DMS 273 (cell line): ENCODE data around the gene LARGE1.

Experiments
- DNase-seq: peaks from one replicate; lab custom pipeline; 2025; ENCODE audit not compliant: unreplicated experiment; lab: John Stamatoyannopoulos, UW

LARGE1 gene

DNA sequence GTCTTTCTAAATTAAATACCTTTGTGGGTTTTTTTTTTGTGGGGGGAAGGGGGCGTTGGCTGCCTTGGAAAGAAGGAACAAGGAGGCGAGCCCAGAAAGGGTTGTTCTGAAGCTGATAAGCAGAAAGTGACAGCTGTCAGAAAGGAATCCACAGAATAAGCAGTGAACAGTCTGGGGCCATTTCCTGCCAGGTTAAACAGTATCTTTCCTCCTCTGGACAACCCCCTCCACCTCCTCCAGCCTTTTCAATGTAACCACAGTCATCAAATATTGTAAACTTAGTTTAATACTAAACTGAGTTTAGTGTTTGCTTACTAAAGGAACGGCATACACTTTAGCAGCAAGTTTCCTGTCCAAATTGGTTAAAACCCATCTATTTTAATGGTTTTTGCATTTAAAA is 590.9 kb downstream of the LARGE1 start:
- no peak for DNase-seq

GRCh38 chr22:33328789-33329296 is 591.4 kb downstream of the LARGE1 start:
- no peak for DNase-seq

DNA sequence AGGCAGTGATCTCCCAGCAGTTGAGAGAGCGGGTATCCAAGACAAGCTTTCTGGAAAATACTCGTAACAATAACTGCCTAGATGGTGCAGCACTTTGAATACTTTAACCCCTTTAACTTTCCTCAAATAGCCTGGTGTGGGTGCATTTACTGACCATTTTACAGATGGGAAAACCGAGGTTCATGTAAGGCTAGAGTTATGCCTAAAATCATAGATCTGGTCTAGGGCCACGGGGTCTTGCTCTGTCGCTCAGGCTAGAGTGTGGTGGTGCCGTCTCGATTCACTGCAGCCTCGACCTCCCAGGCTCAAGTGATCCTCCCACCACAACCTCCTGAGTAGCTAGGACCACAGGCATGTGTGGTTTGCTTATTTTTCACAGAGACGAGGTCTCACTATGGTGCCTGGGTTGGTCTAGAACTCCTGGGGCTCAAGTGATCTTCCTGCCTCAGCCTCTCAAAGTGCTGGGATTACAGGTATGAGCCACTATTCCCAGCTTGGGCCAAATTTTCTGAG is 592.9 kb downstream of the LARGE1 start:
- DNase-seq: no peak

DNA sequence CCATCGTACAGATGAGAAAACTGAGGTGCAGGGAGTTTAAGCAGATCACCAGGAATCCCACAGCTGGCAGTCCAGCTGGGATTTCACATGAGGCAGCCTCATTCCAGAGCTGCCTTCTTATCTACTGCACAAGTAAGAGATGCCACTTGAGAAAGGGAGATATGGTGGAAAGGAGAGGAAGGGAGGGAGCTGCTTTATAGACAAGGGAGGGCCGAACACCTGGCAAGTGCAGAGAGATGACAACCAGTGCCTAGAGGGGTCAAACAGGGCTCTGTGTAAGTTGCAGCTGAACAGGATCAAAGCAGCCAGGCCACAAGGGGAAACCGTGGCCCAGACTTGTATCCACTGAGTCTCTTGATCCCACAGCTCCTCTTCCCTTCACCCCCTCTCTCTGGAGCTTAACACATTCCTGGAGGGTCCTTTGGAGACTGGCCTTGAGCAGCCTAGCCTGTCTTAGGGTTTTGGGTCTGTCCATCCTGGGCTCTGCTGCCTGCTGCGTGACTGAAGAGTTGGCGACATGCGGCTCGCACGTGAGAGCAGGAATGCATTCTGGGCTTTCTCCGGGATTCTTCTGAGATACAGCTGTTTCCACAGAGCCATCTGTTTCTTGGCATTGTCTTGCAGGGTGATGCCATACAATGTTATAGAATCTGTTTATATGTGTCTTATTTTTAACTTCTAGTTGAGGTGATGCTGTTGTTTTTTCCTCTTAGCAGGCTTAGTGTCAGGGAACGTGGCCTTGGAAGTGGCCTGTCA is 593.6 kb downstream of the LARGE1 start:
- no peak for DNase-seq

DNA sequence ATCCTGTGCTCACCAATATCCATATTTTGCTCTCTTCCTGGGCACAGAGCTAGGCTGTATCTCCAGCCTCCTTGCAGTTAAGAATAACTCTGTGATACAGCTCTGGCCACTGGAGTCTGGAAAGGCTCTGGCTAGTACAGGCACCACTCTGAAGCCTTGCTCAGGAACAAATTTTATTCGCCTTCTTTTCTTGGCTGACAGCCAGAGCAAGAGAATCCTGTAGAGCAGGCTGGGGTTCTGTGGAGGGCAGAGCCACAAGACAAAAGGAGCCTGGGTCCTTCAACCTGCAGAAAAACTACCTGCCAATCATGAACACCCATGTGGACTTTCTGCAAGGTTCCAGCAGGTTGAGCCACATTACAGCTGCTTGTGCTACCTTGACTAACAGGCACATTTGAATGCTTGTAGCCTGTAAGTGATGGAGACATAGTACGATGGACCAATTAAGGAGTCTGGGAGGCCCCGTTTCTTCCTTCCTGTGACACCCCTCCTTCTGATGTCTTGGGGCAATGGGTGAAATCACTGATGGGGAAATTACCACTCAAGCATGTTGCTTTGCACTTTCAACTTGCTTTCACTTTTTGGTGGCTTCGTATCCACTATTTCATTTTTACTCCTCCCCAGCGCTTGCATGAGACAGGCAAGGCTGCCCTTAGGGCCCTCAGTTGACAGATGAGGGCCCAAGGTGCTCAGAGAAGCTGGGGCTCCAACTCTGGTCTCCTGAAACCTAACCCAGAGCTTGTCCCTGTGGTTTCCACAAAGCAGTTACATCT is 594.9 kb downstream of the LARGE1 start:
- DNase-seq: peak; percentile 13

DNA sequence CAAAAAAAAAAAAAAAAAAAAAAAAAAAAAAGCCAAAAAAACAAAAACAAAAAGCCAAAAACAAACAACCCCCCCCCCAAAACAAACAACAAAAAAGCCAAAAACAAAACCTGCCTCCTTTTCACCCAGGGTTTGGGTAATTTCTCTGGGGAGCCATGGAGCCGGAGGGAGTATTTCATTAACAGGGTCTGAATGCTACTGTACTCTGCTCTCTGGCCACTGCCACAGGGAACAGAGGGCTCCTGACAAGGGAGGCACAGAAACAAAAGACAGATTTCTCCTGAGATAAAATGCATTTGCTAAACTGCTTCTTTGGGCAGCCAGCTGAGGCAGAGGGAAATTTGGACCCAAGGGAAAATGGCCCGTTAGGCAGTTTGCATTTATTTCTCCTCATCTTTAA is 596.0 kb downstream of the LARGE1 start:
- no peak for DNase-seq

DNA sequence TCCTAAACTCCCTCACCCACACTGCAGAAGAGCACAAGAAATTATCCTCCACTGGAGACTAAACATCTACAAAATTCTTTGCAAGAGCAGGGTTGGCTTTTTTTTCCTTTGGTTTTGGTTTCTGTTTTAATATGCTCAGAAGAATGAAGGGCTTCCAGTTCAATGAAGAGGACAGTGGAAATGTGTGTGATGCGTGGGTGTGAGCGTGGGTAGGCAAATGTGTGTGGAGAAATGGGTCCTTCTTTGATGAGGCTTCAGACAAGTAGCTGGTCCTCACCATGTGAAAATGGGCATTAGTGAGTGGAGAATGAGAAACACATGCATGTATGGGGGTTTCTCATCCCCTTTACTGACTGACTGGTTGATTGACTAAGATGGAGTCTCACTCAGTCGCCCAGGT is 598.8 kb downstream of the LARGE1 start:
- DNase-seq: no peak

- no peak for DNase-seq
Observed at GRCh38 chr22:33315954-33316353, 604.3 kb downstream of the LARGE1 start.

GRCh38 chr22:33315117-33315516 is 605.2 kb downstream of the LARGE1 start:
- no peak for DNase-seq

GRCh38 chr22:33314316-33314715 is 606.0 kb downstream of the LARGE1 start:
- no peak for DNase-seq

DNA sequence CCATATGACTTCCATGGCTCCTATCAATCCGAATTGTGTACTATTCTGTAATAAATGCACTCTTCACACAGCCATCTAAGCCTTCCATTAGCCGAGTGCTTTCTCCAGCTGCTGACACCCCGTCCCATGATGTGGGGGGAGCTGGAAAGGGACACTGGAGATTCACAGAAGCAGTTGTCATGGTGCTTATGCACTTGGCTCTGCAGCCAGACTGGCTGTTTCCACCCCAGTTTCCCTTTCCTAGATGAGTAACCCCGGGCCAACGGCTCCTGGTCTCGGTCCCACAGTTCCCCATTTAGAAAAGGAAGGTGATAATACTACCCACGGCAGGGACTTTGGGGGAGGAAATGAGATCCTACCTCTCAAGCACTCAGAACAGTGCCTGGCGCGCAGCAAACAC is 617.2 kb downstream of the LARGE1 start:
- DNase-seq: no peak

DNA sequence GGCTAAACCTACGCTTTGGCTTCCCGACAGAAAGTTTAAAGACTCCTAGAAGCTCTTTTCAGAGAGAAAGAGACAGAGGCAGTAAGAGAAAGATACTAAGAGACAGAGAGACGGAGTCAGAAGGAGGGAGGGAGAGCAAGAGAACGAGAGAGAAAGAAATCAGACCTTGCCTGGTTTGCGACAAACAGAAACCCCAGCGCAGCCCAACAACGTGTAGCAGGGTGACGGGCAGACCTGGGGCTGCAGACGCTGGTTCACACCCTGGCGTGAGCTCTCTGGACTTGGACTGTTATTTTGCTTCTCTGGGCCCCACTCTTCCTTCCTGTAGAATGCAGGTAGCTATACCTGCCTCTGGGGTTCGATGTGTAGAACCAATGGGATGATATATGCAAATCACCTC is 617.7 kb downstream of the LARGE1 start:
- no peak for DNase-seq

- DNase-seq: peak; percentile 77
Observed at GRCh38 chr22:33302049-33302545, 618.2 kb downstream of the LARGE1 start.

GRCh38 chr22:33300165-33300564 is 620.1 kb downstream of the LARGE1 start:
- DNase-seq: no peak

DNA sequence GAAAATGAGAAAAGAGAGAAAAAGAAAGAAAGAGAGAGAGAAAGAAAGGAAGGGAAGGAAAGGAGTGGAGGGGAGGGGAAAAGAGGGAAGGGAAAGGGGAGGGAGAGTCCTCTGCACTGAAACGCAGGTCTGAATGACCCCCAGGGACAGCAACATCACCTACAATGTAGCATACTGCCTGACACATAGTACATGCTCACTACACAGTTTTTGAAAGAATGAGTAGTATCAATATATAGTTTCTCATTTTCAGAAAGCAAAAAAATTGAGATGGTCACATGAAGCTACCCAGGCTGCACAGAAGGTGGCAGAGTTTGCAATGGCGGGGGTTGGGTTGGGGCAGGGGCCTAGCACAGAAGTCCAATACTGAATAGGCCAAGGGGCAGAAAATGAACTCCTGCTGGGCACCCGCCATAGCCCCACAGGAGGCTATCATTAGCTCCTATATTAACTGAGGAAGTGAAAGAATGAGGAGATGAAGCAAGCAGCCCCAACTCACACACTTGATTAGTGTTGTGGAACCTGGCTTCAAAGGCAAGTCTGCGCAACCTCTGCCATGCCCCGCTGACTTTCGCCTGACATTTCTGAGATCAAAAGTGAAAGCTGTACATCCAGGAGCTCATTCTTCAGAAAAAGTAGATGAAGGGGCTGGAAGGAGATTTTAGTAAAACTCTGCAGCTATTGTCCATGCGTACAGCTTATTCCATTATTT is 620.9 kb downstream of the LARGE1 start:
- peak; percentile 1 for DNase-seq

DNA sequence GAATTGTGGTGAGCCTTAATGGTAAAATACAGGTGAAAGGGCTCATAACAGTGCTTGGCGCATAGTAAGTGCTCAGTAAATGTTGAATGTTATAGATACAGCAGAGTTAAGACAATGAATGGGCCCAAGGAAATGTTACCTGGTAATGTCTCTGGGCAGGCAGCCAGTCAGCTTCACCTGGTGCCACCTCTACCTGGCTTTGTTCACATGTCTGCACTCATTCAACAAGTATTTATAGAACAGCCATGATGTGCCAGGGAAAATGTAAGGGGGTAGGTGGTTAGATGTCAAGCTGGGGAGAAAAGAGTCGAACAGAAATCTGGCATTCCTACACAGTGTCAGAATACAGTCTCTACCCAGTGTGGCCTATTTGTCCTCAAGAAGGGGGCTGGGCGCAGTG is 623.3 kb downstream of the LARGE1 start:
- no peak for DNase-seq

- no peak for DNase-seq
Observed at GRCh38 chr22:33288078-33288477, 632.2 kb downstream of the LARGE1 start.

GRCh38 chr22:33275073-33275443 is 645.2 kb downstream of the LARGE1 start:
- DNase-seq: no peak

GRCh38 chr22:33274214-33275072 is 645.8 kb downstream of the LARGE1 start:
- DNase-seq: peak; percentile 55

- no peak for DNase-seq
Observed at GRCh38 chr22:33272871-33273270, 647.4 kb downstream of the LARGE1 start.
